GM12873 (cell line): ENCODE measurements around the gene SLC8A2.

Source experiments
- CTCF ChIP-seq: IDR thresholded peaks from 2 replicates; pipeline ENCODE4 v1.5.1; 2012; ENCODE audit warnings: low read depth, mild to moderate bottlenecking, moderate library complexity, low read length, control low read depth; ENCODE audit not compliant: insufficient read depth; ENCODE audit errors: missing control alignments

Gene SLC8A2

GRCh38 chr19:47471733-47472457, at the start of gene SLC8A2:
Gene SLC8A2, minus strand, starts transcription at chr19:47471893. Its CDS starts 5,490 bp downstream, at chr19:47466403.
- no peak for TF ChIP-seq CTCF

- no peak for TF ChIP-seq CTCF
Measured at GRCh38 chr19:47520839-47521238, 49.1 kb upstream of the SLC8A2 start.

- no peak for TF ChIP-seq CTCF
Measured at GRCh38 chr19:47520343-47520806, 48.7 kb upstream of the SLC8A2 start.

GRCh38 chr19:47518854-47519253, 47.2 kb upstream of the SLC8A2 start:
- no peak for TF ChIP-seq CTCF

GRCh38 chr19:47518139-47518538, 46.4 kb upstream of the SLC8A2 start:
- TF ChIP-seq CTCF = no peak

- TF ChIP-seq CTCF = no peak
Measured at GRCh38 chr19:47514869-47515588, 43.3 kb upstream of the SLC8A2 start, which contains the start of gene NAPA. Gene NAPA, minus strand, starts transcription at chr19:47515063. Its CDS starts 123 bp downstream, at chr19:47514940.

- TF ChIP-seq CTCF = no peak
Measured at GRCh38 chr19:47514151-47514868, 42.6 kb upstream of the SLC8A2 start.
